DOHH2 (cell line): ENCODE results near the gene GATD1.
A peak's percentile ranks its signal among the peaks of the same experiment; 100 is the strongest.

ENCODE experiments used
- H3F3A ChIP-seq: fragments of 200-600 bp; sonication (generic), shearing (Covaris generic); 2 replicates; pipeline ENCODE4 v1.6.0; 2016; ENCODE audit warnings: antibody characterized with exemption, mild to moderate bottlenecking; ENCODE audit not compliant: control insufficient read depth, insufficient read depth
- H3K27ac ChIP-seq: fragments of 200-600 bp; sonication (generic); 2 replicates; pipeline ENCODE4 v1.5.1; 2014; ENCODE audit warnings: low read depth, mild to moderate bottlenecking, low read length, moderate library complexity
- H3K27me3 ChIP-seq: fragments of 200-600 bp; sonication (generic); 2 replicates; pipeline ENCODE4 v1.6.1; 2014; ENCODE audit warnings: mild to moderate bottlenecking, low read length, mixed read lengths; ENCODE audit not compliant: control insufficient read depth
- H3K36me3 ChIP-seq: fragments of 200-600 bp; sonication (generic); 2 replicates; pipeline ENCODE4 v1.6.1; 2014; ENCODE audit warnings: mild to moderate bottlenecking, low read length, moderate library complexity, mixed read lengths; ENCODE audit not compliant: control insufficient read depth
- H3K4me1 ChIP-seq: fragments of 200-600 bp; sonication (generic); 2 replicates; pipeline ENCODE4 v1.6.1; 2014; ENCODE audit warnings: mild to moderate bottlenecking, low read length, mixed read lengths; ENCODE audit not compliant: control insufficient read depth
- H3K4me2 ChIP-seq: fragments of 200-600 bp; sonication (generic); 2 replicates; pipeline ENCODE4 v1.6.0; 2014; ENCODE audit warnings: mild to moderate bottlenecking, low read length, moderate library complexity
- H3K4me3 ChIP-seq: fragments of 200-600 bp; sonication (generic); 2 replicates; pipeline ENCODE4 v1.5.1; 2014; ENCODE audit warnings: mild to moderate bottlenecking, low read length, mixed read lengths
- H3K79me2 ChIP-seq: fragments of 200-600 bp; sonication (generic); 2 replicates; pipeline ENCODE4 v1.6.1; 2014; ENCODE audit warnings: mild to moderate bottlenecking, low read length, mixed read lengths; ENCODE audit not compliant: control insufficient read depth
- H3K9me2 ChIP-seq: fragments of 200-600 bp; sonication (generic); replicated peaks from 2 replicates; pipeline ENCODE4 v1.6.1; 2014; ENCODE audit warnings: mild to moderate bottlenecking, low read length, mixed read lengths; ENCODE audit not compliant: control insufficient read depth
- H3K9me3 ChIP-seq: fragments of 200-600 bp; sonication (generic); 2 replicates; pipeline ENCODE4 v1.6.1; 2014; ENCODE audit warnings: antibody characterized with exemption, low read length, mixed read lengths; ENCODE audit not compliant: control insufficient read depth, insufficient read depth
- H4K20me1 ChIP-seq: fragments of 200-600 bp; sonication (generic); 2 replicates; pipeline ENCODE4 v1.6.0; 2014; ENCODE audit warnings: low read depth, mild to moderate bottlenecking, antibody characterized with exemption, low read length, moderate library complexity; ENCODE audit not compliant: control insufficient read depth, insufficient read depth
- CTCF ChIP-seq: fragments of 200-600 bp; sonication (generic); IDR thresholded peaks from one replicate; pipeline ENCODE4 v1.5.1; 2014; ENCODE audit warnings: antibody characterized with exemption, mild to moderate bottlenecking, low read depth, low read length; ENCODE audit not compliant: poor library complexity, severe bottlenecking
- EZH2phosphoT487 ChIP-seq: fragments of 200-600 bp; sonication (generic); IDR thresholded peaks from 2 replicates; pipeline ENCODE4 v1.6.1; 2017; ENCODE audit warnings: borderline replicate concordance, mild to moderate bottlenecking, antibody characterized with exemption, low read length, moderate library complexity, mixed read lengths

Gene GATD1

GRCh38 chr11:819943-820649, 42.8 kb upstream of the GATD1 start:
- TF ChIP-seq EZH2phosphoT487 = no peak
- no peak for TF ChIP-seq CTCF
- Histone ChIP-seq H3K4me1 (peaks cover 17% of the 10 kb centered on the region), H3F3A (peaks cover 15% of the 10 kb centered on the region), H3K4me2 (peak overlapping the region; percentile 83), H3K27ac (peak overlapping the region; percentile 44), H3K4me3 (peak overlapping the region; percentile 73), H3K27me3 (no peaks in the 10 kb centered on the region), H4K20me1 (peaks cover 11% of the 10 kb centered on the region), H3K79me2 (peaks cover 16% of the 10 kb centered on the region), H3K9me3 (no peaks in the 10 kb centered on the region), H3K36me3 (peaks cover 18% of the 10 kb centered on the region), H3K9me2 (no peaks in the 10 kb centered on the region)

GRCh38 chr11:819129-819931, 42.0 kb upstream of the GATD1 start:
- Histone ChIP-seq H3K36me3 (peaks cover 17% of the 10 kb centered on the region; the same call in 1 of the 2 replicates), H3K4me1 (peaks cover 17% of the 10 kb centered on the region), H3K9me3 (no peaks in the 10 kb centered on the region), H3K4me2 (peak overlapping the region; percentile 83), H3K27ac (peak overlapping the region; percentile 44), H3F3A (peaks cover 20% of the 10 kb centered on the region), H3K79me2 (peaks cover 16% of the 10 kb centered on the region), H3K9me2 (no peaks in the 10 kb centered on the region), H4K20me1 (peaks cover 11% of the 10 kb centered on the region), H3K27me3 (no peaks in the 10 kb centered on the region), H3K4me3 (peak overlapping the region; percentile 73)
- TF ChIP-seq EZH2phosphoT487 = no peak
- TF ChIP-seq CTCF = no peak

GRCh38 chr11:818396-819128, 41.3 kb upstream of the GATD1 start, which contains the start of gene PNPLA2:
PNPLA2 (plus strand) TSS chr11:818914; CDS start chr11:819719, 805 bp downstream.
- Histone ChIP-seq H3K4me3 (peak within 1 kb of the TSS; percentile 73), H3K9me3 (no peaks in the 10 kb centered on the region), H3K9me2 (no peaks in the 10 kb centered on the region), H4K20me1 (peaks cover 11% of the 10 kb centered on the region), H3K79me2 (peaks cover 16% of the 10 kb centered on the region), H3K27ac (peak within 1 kb of the TSS; percentile 44), H3K27me3 (no peaks in the 10 kb centered on the region), H3K36me3 (peaks cover 18% of the 10 kb centered on the region), H3F3A (peaks cover 26% of the 10 kb centered on the region), H3K4me2 (peak within 1 kb of the TSS; percentile 83), H3K4me1 (peaks cover 20% of the 10 kb centered on the region)
- TF ChIP-seq EZH2phosphoT487 (no peak), CTCF (no peak)
